Neural cell (in vitro differentiated cells): ENCODE data around the gene FSD2. TPM values are rescaled to one million over a fixed set of nuclear protein-coding genes. Genes with fewer than 3 reads are reported as not detected.
"Not testable (repeated sequence)": the region's sequence is repeated elsewhere in the genome, so short reads cannot be mapped to it uniquely, and the experiment has no call there.

Source experiments
- H2AFZ ChIP-seq: fragments of 200-600, 300-800 bp; sonication (generic), shearing (Covaris generic); 2 replicates; pipeline ENCODE4 v1.6.0; 2014; ENCODE audit warnings: low read depth, mild to moderate bottlenecking, antibody characterized with exemption, low read length, moderate library complexity
- H3F3A ChIP-seq: fragments of 200-600 bp; shearing (Covaris generic); 2 replicates; pipeline ENCODE4 v1.6.1; 2016; ENCODE audit warnings: mild to moderate bottlenecking, moderate library complexity, mixed read lengths, antibody characterized with exemption, low read length; ENCODE audit not compliant: insufficient read depth, poor library complexity, severe bottlenecking
- H3K27ac ChIP-seq: fragments of 200-600, 300-800 bp; sonication (generic), shearing (Covaris generic); 2 replicates; pipeline ENCODE4 v1.5.1; 2014; ENCODE audit warnings: mild to moderate bottlenecking, low read length, moderate library complexity
- H3K27me3 ChIP-seq: fragments of 300-800, 200-600 bp; sonication (generic), shearing (Covaris generic); 2 replicates; pipeline ENCODE4 v1.6.0; 2014; ENCODE audit warnings: mild to moderate bottlenecking, low read depth, low read length, moderate library complexity; ENCODE audit not compliant: insufficient read depth
- H3K36me3 ChIP-seq: fragments of 300-800, 200-600 bp; sonication (generic), shearing (Covaris generic); 2 replicates; pipeline ENCODE4 v1.5.1; 2014; ENCODE audit warnings: mild to moderate bottlenecking, antibody characterized with exemption, low read length, moderate library complexity; ENCODE audit not compliant: insufficient read depth
- H3K4me2 ChIP-seq: fragments of 300-800, 200-600 bp; sonication (generic), shearing (Covaris generic); 2 replicates; pipeline ENCODE4 v1.6.0; 2014; ENCODE audit warnings: mild to moderate bottlenecking, low read length
- H3K4me3 ChIP-seq: fragments of 300-800, 200-600 bp; sonication (generic), shearing (Covaris generic); 2 replicates; pipeline ENCODE4 v1.5.1; 2014; ENCODE audit warnings: mild to moderate bottlenecking, low read length, moderate library complexity
- H3K79me2 ChIP-seq: fragments of 200-600 bp; shearing (Covaris generic); replicated peaks from 2 replicates; pipeline ENCODE4 v1.6.0; 2014; ENCODE audit warnings: mild to moderate bottlenecking, low read length, moderate library complexity; ENCODE audit not compliant: insufficient read depth
- H3K9ac ChIP-seq: fragments of 300-800, 200-600 bp; sonication (generic), shearing (Covaris generic); 2 replicates; pipeline ENCODE4 v1.6.1; 2016; ENCODE audit warnings: mild to moderate bottlenecking, low read length, mixed read lengths
- H3K9me2 ChIP-seq: fragments of 200-600 bp; shearing (Covaris generic); 2 replicates; pipeline ENCODE4 v1.6.1; 2016; ENCODE audit warnings: mild to moderate bottlenecking, low read length, mixed read lengths; ENCODE audit not compliant: insufficient read depth
- H3K9me3 ChIP-seq: fragments of 200-600, 300-800 bp; sonication (generic), shearing (Covaris generic); 2 replicates; pipeline ENCODE4 v1.6.1; 2016; ENCODE audit warnings: mild to moderate bottlenecking, mixed run types, low read length, moderate library complexity, mixed read lengths
- H4K20me1 ChIP-seq: fragments of 200-600 bp; shearing (Covaris generic); 2 replicates; pipeline ENCODE4 v1.6.1; 2016; ENCODE audit warnings: mild to moderate bottlenecking, mixed run types; ENCODE audit not compliant: insufficient read depth
- CTCF ChIP-seq: fragments of 450-650 bp; IDR thresholded peaks from 2 replicates; pipeline ENCODE4 v1.5.1; 2014; ENCODE audit warnings: antibody characterized with exemption, mild to moderate bottlenecking, moderate library complexity; ENCODE audit not compliant: poor library complexity, severe bottlenecking
- EP300 ChIP-seq: fragments of 450-650 bp; conservative IDR thresholded peaks from 2 replicates; pipeline ENCODE4 v1.6.1; 2014; ENCODE audit warnings: antibody characterized with exemption, mild to moderate bottlenecking, moderate library complexity; ENCODE audit not compliant: poor library complexity, severe bottlenecking
- EZH2 ChIP-seq: fragments of 200-600, 300-800 bp; shearing (Covaris generic), sonication (generic); IDR thresholded peaks from 2 replicates; pipeline ENCODE4 v1.6.1; 2014; ENCODE audit warnings: antibody characterized with exemption, low read length, borderline replicate concordance, mild to moderate bottlenecking; ENCODE audit not compliant: insufficient read depth, poor library complexity, severe bottlenecking
- MXI1 ChIP-seq: fragments of 450-650 bp; conservative IDR thresholded peaks from 2 replicates; pipeline ENCODE4 v1.6.1; 2014; ENCODE audit warnings: antibody characterized with exemption, mild to moderate bottlenecking; ENCODE audit not compliant: poor library complexity, severe bottlenecking
- POLR2AphosphoS5 ChIP-seq: IDR thresholded peaks from 2 replicates; pipeline ENCODE4 v1.6.1; 2012
- RAD21 ChIP-seq: fragments of 450-650 bp; conservative IDR thresholded peaks from 2 replicates; pipeline ENCODE4 v1.6.1; 2014; ENCODE audit warnings: antibody characterized with exemption, mild to moderate bottlenecking, moderate library complexity
- REST ChIP-seq: IDR thresholded peaks from 2 replicates; pipeline ENCODE4 v1.6.1; 2012; ENCODE audit warnings: borderline replicate concordance
- SMC3 ChIP-seq: fragments of 450-650 bp; conservative IDR thresholded peaks from 2 replicates; pipeline ENCODE4 v1.6.1; 2014; ENCODE audit warnings: antibody characterized with exemption, mild to moderate bottlenecking, moderate library complexity; ENCODE audit not compliant: poor library complexity
- TAF1 ChIP-seq: IDR thresholded peaks from 2 replicates; pipeline ENCODE4 v1.6.1; 2012; ENCODE audit warnings: low read depth
- polyA plus RNA-seq: library from polyadenylated mRNA; depleted of rRNA; stranded (reverse); fragments of >200 nt; gene quantifications from 2 replicates; pipeline ENCODE4 v1.2.3, GENCODE V29; 2014

Gene FSD2
- polyA plus RNA-seq, 1 donor from 2014 or later: not detected

- no peaks in the 10 kb centered on the region for H3K9me3 ChIP-seq
- no peak overlapping the region for H3K27ac ChIP-seq
- H3K79me2 ChIP-seq: no peaks in the 10 kb centered on the region
- no peaks in the 10 kb centered on the region for H3K36me3 ChIP-seq
- H3K9me2 ChIP-seq: no peaks in the 10 kb centered on the region
- H3K4me3 ChIP-seq: no peak overlapping the region
- no peaks in the 10 kb centered on the region for H4K20me1 ChIP-seq
- no peaks in the 10 kb centered on the region for H3K27me3 ChIP-seq
- H3F3A ChIP-seq: no peaks in the 10 kb centered on the region
- no peak overlapping the region for H3K4me2 ChIP-seq
- H2AFZ ChIP-seq: no peak overlapping the region
- no peak overlapping the region for H3K9ac ChIP-seq
- no peak for TF ChIP-seq TAF1
- TF ChIP-seq RAD21: no peak
- TF ChIP-seq REST: no peak
- no peak for TF ChIP-seq CTCF
- TF ChIP-seq EZH2: no peak
- TF ChIP-seq MXI1: no peak
- no peak for TF ChIP-seq POLR2AphosphoS5
Measured at GRCh38 chr15:82768414-82769054, 37.3 kb downstream of the FSD2 start.

- TF ChIP-seq EZH2 (no peak), POLR2AphosphoS5 (no peak), CTCF (no peak), RAD21 (no peak), TAF1 (no peak), REST (no peak), MXI1 (no peak), SMC3 (no peak), EP300 (no peak)
- peaks cover under 1% of the 10 kb centered on the region for H3K36me3 ChIP-seq
- no peak overlapping the region for H3K4me2 ChIP-seq
- H3K9me3 ChIP-seq: no peaks in the 10 kb centered on the region
- H3K9ac ChIP-seq: no peak overlapping the region
- H3K9me2 ChIP-seq: no peaks in the 10 kb centered on the region
- no peaks in the 10 kb centered on the region for H3K27me3 ChIP-seq
- H3K4me3 ChIP-seq: no peak overlapping the region
- no peaks in the 10 kb centered on the region for H3K79me2 ChIP-seq
- no peaks in the 10 kb centered on the region for H3F3A ChIP-seq
- no peak overlapping the region for H2AFZ ChIP-seq
- H4K20me1 ChIP-seq: no peaks in the 10 kb centered on the region
- no peak overlapping the region for H3K27ac ChIP-seq
Measured at GRCh38 chr15:82767163-82767829, 38.6 kb downstream of the FSD2 start.

- not testable (repeated sequence) for H3K79me2 ChIP-seq, H2AFZ ChIP-seq, H3K27me3 ChIP-seq, H3K36me3 ChIP-seq, H3K27ac ChIP-seq, H3K4me3 ChIP-seq, H3F3A ChIP-seq, H3K9me3 ChIP-seq, H3K4me2 ChIP-seq, H4K20me1 ChIP-seq, H3K9ac ChIP-seq, H3K9me2 ChIP-seq
Measured at GRCh38 chr15:82766201-82766600, 39.7 kb downstream of the FSD2 start.
